ENCODE data around the gene TENM3.

TENM3 gene

DNA sequence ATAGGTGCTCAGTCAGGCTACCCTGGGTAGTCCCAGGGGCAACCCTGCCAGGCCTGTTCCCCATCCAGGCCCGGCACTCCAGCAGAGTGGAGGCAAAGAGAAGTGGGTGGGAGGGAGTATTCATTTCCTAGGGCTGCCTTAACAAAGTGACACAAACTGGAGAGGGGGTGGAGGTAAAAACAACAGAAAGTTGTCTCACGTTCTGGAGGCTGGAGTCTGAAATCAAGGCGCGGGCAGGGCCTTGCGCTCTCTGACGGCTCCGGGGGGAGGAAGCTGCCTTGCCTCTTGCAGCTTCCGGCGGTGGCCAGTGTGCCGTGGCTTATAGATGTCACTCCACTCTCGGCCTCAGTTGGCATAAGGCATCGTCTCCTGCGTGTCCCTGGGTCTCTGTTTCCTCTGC, 583.2 kb downstream of the TENM3 start:
- Histone ChIP-seq H3K9ac (ENCODE audit: low read depth in 1 of 2, low read length in 2 of 2) (no peak overlapping the region), H3K27me3 (ENCODE audit: control insufficient read depth in 2 of 2, insufficient read depth in 2 of 2, low read length in 2 of 2) (no peaks in the 10 kb centered on the region), H3K4me1 (ENCODE audit: control insufficient read depth in 2 of 2, insufficient read depth in 2 of 2, low read length in 2 of 2) (no peaks in the 10 kb centered on the region), H3K36me3 (ENCODE audit: control insufficient read depth in 2 of 2, insufficient read depth in 2 of 2, low read length in 2 of 2) (no peaks in the 10 kb centered on the region), H3K4me3 (ENCODE audit: low read length in 2 of 2) (no peak overlapping the region), H3K9me3 (ENCODE audit: control insufficient read depth in 2 of 2, low read length in 2 of 2) (no peaks in the 10 kb centered on the region), H3K27ac (ENCODE audit: low read depth in 2 of 2, low read length in 2 of 2) (no peak overlapping the region)

DNA sequence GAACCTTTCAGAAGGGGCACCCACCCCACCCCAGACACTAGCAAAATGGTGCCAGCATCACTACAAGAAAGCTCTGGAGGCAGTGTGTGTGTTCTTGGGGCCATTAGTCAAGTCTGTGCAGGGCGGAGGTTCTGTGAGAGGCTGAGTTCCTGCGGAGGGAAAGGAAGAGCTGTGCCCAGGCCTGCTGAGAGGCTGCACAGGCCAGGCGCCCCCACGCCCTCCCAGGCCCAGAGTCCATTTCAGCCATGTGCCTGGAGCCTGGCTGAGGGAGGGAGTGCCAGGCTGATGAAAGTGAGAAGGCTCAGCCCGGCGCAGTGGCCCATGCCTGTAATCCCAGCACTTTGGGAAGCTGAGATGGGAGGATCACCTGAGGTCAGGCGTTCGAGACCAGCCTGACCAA, 584.0 kb downstream of the TENM3 start:
- no peaks in the 10 kb centered on the region for H3K36me3 ChIP-seq (ENCODE audit: control insufficient read depth in 2 of 2, insufficient read depth in 2 of 2, low read length in 2 of 2)
- H3K27ac ChIP-seq (ENCODE audit: low read depth in 2 of 2, low read length in 2 of 2) = no peak overlapping the region
- H3K4me1 ChIP-seq (ENCODE audit: control insufficient read depth in 2 of 2, insufficient read depth in 2 of 2, low read length in 2 of 2) = no peaks in the 10 kb centered on the region
- no peaks in the 10 kb centered on the region for H3K27me3 ChIP-seq (ENCODE audit: control insufficient read depth in 2 of 2, insufficient read depth in 2 of 2, low read length in 2 of 2)
- H3K9ac ChIP-seq (ENCODE audit: low read depth in 1 of 2, low read length in 2 of 2) = no peak overlapping the region
- H3K9me3 ChIP-seq (ENCODE audit: control insufficient read depth in 2 of 2, low read length in 2 of 2) = no peaks in the 10 kb centered on the region
- H3K4me3 ChIP-seq (ENCODE audit: low read length in 2 of 2) = no peak overlapping the region

DNA sequence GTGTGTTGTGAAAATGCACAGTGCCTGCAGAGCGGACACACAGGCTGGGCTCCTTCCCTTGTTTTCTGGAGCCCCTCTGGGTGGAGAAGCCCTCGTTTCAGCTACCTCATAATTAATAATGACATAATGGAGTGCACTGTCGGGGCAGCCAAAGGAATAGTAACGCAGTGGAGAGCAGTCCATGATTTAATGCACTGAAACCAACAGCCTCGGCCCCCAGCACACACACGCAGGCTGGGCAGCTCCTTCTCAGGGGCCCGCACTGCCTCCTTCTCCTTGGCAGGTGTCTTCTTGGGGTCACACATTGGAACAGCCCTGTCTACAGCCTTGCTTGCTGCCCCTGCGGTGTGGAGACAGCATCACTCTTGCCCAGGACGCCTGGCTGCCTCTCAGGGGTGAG, 584.8 kb downstream of the TENM3 start:
- H3K4me3 ChIP-seq (ENCODE audit: low read length in 2 of 2) = no peak overlapping the region
- no peak overlapping the region for H3K9ac ChIP-seq (ENCODE audit: low read depth in 1 of 2, low read length in 2 of 2)
- H3K4me1 ChIP-seq (ENCODE audit: control insufficient read depth in 2 of 2, insufficient read depth in 2 of 2, low read length in 2 of 2) = no peaks in the 10 kb centered on the region
- H3K36me3 ChIP-seq (ENCODE audit: control insufficient read depth in 2 of 2, insufficient read depth in 2 of 2, low read length in 2 of 2) = no peaks in the 10 kb centered on the region
- no peak overlapping the region for H3K27ac ChIP-seq (ENCODE audit: low read depth in 2 of 2, low read length in 2 of 2)
- H3K9me3 ChIP-seq (ENCODE audit: control insufficient read depth in 2 of 2, low read length in 2 of 2) = no peaks in the 10 kb centered on the region
- no peaks in the 10 kb centered on the region for H3K27me3 ChIP-seq (ENCODE audit: control insufficient read depth in 2 of 2, insufficient read depth in 2 of 2, low read length in 2 of 2)

DNA sequence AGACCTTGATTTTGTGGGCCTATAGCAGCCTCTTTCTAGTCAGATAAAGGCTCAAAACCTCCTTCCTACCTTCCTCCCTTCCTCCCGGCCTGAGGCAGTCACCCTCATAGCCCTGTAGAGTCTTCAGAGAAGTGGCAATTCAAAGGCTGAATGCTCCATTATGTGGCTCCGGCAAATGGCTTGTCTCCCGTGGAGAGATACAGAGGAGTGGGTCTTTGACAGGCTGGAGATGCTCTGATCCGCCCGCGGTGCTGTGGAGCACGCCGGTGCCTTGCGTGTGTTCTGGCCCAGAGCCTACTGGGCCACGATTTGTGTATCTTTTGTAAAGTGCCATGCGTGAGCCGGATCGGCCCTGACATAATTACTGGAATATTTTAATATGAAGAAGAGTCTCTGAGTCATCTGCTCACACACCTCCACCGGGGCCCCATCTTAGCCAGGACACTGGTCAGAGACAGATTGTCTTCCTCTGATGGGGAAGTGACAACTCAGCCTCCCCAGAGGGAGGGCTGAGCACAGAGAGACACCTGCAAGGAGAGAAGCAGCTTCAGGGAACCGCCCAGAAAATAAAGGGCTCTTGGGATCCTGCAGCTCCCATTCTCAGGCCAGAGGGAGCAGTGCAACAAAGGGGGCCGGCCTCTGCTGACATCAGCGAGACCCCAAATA, 585.3 kb downstream of the TENM3 start:
- Histone ChIP-seq H3K36me3 (ENCODE audit: control insufficient read depth in 2 of 2, insufficient read depth in 2 of 2, low read length in 2 of 2) (no peaks in the 10 kb centered on the region), H3K27me3 (ENCODE audit: control insufficient read depth in 2 of 2, insufficient read depth in 2 of 2, low read length in 2 of 2) (no peaks in the 10 kb centered on the region), H3K4me3 (ENCODE audit: low read length in 2 of 2) (no peak overlapping the region), H3K4me1 (ENCODE audit: control insufficient read depth in 2 of 2, insufficient read depth in 2 of 2, low read length in 2 of 2) (no peaks in the 10 kb centered on the region), H3K27ac (ENCODE audit: low read depth in 2 of 2, low read length in 2 of 2) (no peak overlapping the region), H3K9ac (ENCODE audit: low read depth in 1 of 2, low read length in 2 of 2) (no peak overlapping the region), H3K9me3 (ENCODE audit: control insufficient read depth in 2 of 2, low read length in 2 of 2) (no peaks in the 10 kb centered on the region)

DNA sequence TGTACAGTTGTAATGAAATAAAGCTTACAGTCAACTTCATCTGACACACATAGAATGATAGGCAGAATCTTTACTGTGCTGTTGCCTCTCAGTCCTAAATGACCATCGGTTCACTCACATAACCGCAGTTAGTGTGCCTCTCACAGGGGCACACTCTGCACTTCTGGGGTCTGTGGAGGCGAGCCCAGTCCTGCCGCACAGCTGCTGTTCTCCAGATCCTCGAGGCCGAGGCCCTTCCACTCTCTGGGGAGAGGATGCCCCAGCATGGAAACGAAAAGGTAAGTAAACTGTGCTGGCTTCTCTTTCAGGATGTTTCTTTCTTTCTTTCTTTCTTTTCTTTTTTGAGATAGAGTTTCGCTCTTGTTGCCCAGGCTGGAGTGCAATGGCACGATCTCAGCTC, 586.0 kb downstream of the TENM3 start:
- H3K9me3 ChIP-seq (ENCODE audit: control insufficient read depth in 2 of 2, low read length in 2 of 2) = no peaks in the 10 kb centered on the region
- H3K4me1 ChIP-seq (ENCODE audit: control insufficient read depth in 2 of 2, insufficient read depth in 2 of 2, low read length in 2 of 2) = no peaks in the 10 kb centered on the region
- no peaks in the 10 kb centered on the region for H3K36me3 ChIP-seq (ENCODE audit: control insufficient read depth in 2 of 2, insufficient read depth in 2 of 2, low read length in 2 of 2)
- no peak overlapping the region for H3K9ac ChIP-seq (ENCODE audit: low read depth in 1 of 2, low read length in 2 of 2)
- H3K4me3 ChIP-seq (ENCODE audit: low read length in 2 of 2) = no peak overlapping the region
- no peaks in the 10 kb centered on the region for H3K27me3 ChIP-seq (ENCODE audit: control insufficient read depth in 2 of 2, insufficient read depth in 2 of 2, low read length in 2 of 2)
- no peak overlapping the region for H3K27ac ChIP-seq (ENCODE audit: low read depth in 2 of 2, low read length in 2 of 2)

DNA sequence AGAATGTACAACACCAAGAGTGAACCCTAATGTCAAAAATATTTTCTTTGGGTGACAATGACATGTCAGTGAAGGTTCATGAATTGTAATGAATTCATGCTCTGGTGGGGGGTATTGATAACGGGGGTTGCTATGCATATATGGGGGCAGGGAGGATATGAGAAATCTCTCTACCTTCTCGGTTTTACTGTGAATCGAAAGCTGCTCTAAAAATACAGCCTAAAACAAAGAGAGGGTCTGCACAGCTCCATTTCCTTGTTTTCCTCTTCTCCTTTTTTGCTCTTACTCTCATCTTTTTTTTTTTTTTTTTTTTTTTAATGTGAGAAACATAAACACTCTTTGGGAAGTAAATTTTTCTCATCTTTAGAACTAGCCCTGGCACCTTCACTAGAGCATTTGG, 588.2 kb downstream of the TENM3 start:
- no peaks in the 10 kb centered on the region for H3K36me3 ChIP-seq (ENCODE audit: control insufficient read depth in 2 of 2, insufficient read depth in 2 of 2, low read length in 2 of 2)
- no peak overlapping the region for H3K4me3 ChIP-seq (ENCODE audit: low read length in 2 of 2)
- H3K27ac ChIP-seq (ENCODE audit: low read depth in 2 of 2, low read length in 2 of 2) = no peak overlapping the region
- H3K9me3 ChIP-seq (ENCODE audit: control insufficient read depth in 2 of 2, low read length in 2 of 2) = no peaks in the 10 kb centered on the region
- H3K27me3 ChIP-seq (ENCODE audit: control insufficient read depth in 2 of 2, insufficient read depth in 2 of 2, low read length in 2 of 2) = no peaks in the 10 kb centered on the region
- H3K4me1 ChIP-seq (ENCODE audit: control insufficient read depth in 2 of 2, insufficient read depth in 2 of 2, low read length in 2 of 2) = no peaks in the 10 kb centered on the region
- no peak overlapping the region for H3K9ac ChIP-seq (ENCODE audit: low read depth in 1 of 2, low read length in 2 of 2)

DNA sequence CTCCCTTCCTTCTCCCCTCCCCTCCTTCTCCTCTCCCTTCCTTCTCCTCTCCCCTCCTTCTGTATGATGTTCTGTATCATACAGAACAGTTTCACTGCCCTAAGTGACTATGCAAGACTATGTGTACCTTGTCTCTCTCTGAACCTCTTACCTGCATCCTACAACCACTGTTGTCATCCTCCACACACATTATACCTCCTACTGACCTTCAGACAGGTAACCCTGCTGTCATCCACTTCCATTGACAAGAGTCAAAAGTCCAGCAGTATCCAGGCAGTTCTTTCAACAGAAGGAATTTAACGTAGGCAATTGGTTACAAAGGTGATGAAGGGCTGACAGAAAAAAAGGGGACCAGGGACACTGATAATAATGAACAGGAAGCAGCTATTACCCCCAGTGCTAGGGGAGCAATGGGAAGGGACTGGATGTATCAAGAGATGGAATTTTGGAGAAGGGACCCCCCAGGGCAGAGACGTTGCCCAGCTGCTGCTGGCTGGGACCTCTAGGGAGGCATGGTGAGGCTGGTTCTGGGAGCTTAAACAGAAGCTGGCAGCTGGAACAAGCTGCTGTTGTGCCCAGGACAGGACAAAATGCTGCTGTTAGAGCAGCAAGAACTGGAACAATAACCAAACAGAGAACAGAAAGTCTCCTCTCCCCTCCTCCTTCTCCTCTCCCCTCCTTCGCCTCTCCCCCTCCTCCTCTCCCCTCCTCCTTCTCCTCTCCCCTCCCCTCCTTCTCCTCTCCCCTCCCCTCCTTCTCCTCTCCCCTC, 589.3 kb downstream of the TENM3 start:
- no peak overlapping the region for H3K9ac ChIP-seq (ENCODE audit: low read depth in 1 of 2, low read length in 2 of 2)
- H3K9me3 ChIP-seq (ENCODE audit: control insufficient read depth in 2 of 2, low read length in 2 of 2) = no peaks in the 10 kb centered on the region
- peaks cover 0 to 2% of the 10 kb centered on the region in 2 donors for H3K27me3 ChIP-seq (ENCODE audit: control insufficient read depth in 2 of 2, insufficient read depth in 2 of 2, low read length in 2 of 2)
- no peak overlapping the region for H3K27ac ChIP-seq (ENCODE audit: low read depth in 2 of 2, low read length in 2 of 2)
- no peaks in the 10 kb centered on the region for H3K36me3 ChIP-seq (ENCODE audit: control insufficient read depth in 2 of 2, insufficient read depth in 2 of 2, low read length in 2 of 2)
- H3K4me3 ChIP-seq (ENCODE audit: low read length in 2 of 2) = no peak overlapping the region
- H3K4me1 ChIP-seq (ENCODE audit: control insufficient read depth in 2 of 2, insufficient read depth in 2 of 2, low read length in 2 of 2) = no peaks in the 10 kb centered on the region

DNA sequence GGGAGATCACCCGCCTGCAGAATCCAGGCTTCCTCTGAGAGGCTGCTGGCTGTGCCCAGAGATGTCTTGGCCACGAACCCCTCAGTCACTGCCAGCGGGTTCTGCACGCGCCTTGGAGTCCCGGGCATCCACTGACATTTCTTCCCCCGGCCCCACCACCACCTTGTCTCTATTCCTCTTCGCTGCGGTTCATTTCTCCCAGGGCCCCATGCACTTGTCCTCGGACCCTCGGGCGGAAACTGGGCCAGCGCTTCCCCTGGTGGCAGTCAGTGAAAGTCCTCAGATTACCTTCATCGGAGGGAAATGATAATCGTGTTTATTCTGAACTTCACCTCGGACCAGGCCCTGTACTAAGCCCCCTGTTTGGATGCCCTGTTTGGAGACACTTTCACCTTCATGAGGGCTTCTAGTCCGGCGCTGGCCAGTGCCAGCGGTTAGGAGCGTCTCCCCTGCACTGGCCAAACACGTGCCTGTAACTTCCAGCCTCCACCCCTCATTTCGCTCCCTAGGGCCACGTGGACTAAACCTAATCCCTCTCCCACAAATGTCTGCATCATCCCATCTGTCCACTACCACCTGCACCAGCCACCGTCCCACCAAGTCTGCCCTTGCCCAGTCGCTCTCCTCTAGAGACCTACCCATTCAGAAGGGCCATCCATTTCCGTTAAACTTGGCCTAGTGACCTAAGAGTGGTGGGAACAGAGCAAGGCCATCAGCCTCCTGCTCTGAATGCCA, 592.0 kb downstream of the TENM3 start:
- H3K4me3 ChIP-seq (ENCODE audit: low read length in 2 of 2) = no peak overlapping the region
- H3K27me3 ChIP-seq (ENCODE audit: control insufficient read depth in 2 of 2, insufficient read depth in 2 of 2, low read length in 2 of 2) = peaks cover 0 to 2% of the 10 kb centered on the region in 2 donors
- no peak overlapping the region for H3K9ac ChIP-seq (ENCODE audit: low read depth in 1 of 2, low read length in 2 of 2)
- H3K9me3 ChIP-seq (ENCODE audit: control insufficient read depth in 2 of 2, low read length in 2 of 2) = no peaks in the 10 kb centered on the region
- H3K36me3 ChIP-seq (ENCODE audit: control insufficient read depth in 2 of 2, insufficient read depth in 2 of 2, low read length in 2 of 2) = no peaks in the 10 kb centered on the region
- no peaks in the 10 kb centered on the region for H3K4me1 ChIP-seq (ENCODE audit: control insufficient read depth in 2 of 2, insufficient read depth in 2 of 2, low read length in 2 of 2)
- H3K27ac ChIP-seq (ENCODE audit: low read depth in 2 of 2, low read length in 2 of 2) = no peak overlapping the region

DNA sequence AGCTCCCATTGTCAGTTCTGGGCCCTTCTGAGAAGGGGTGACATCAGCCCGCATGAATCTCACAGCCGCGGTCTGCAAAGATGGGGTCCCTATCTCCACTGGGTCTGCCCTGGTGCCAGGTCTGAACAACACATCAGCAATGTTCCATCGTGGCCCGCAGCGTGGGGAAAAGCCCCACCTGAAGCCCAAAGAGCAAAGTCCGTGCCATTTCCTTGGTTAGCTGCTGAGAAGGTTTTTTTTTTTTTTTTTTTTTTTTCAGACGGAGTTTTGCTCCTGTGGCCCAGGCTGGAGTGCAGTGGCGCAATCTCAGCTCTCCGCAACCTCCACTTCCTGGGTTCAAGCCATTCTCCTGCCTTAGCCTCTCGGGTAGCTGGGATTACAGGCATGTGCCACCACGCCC, 594.6 kb downstream of the TENM3 start:
- peaks cover 0 to 2% of the 10 kb centered on the region in 2 donors for H3K27me3 ChIP-seq (ENCODE audit: control insufficient read depth in 2 of 2, insufficient read depth in 2 of 2, low read length in 2 of 2)
- H3K4me1 ChIP-seq (ENCODE audit: control insufficient read depth in 2 of 2, insufficient read depth in 2 of 2, low read length in 2 of 2) = no peaks in the 10 kb centered on the region
- no peak overlapping the region for H3K4me3 ChIP-seq (ENCODE audit: low read length in 2 of 2)
- H3K36me3 ChIP-seq (ENCODE audit: control insufficient read depth in 2 of 2, insufficient read depth in 2 of 2, low read length in 2 of 2) = no peaks in the 10 kb centered on the region
- H3K27ac ChIP-seq (ENCODE audit: low read depth in 2 of 2, low read length in 2 of 2) = no peak overlapping the region
- H3K9me3 ChIP-seq (ENCODE audit: control insufficient read depth in 2 of 2, low read length in 2 of 2) = no peaks in the 10 kb centered on the region
- no peak overlapping the region for H3K9ac ChIP-seq (ENCODE audit: low read depth in 1 of 2, low read length in 2 of 2)

DNA sequence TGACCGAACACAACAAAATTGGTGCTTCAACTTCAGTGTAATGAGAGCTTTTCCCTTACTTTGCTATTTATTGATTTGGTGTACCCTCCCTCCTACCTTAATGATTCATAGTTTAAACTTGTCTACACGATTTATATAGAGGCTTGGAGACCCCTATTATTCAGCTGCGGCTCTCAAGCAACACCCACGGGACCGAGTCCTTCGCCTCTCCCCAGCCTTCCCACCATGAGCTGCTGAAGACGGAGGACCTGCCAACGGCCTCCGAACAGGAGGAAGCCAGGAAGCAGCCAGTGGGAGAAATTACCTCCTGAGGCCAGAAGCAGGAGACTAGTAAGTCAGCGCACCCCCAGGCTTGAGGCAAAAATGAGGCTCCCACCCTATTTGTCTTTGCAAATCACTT, 595.3 kb downstream of the TENM3 start:
- no peaks in the 10 kb centered on the region for H3K36me3 ChIP-seq (ENCODE audit: control insufficient read depth in 2 of 2, insufficient read depth in 2 of 2, low read length in 2 of 2)
- no peak overlapping the region for H3K27ac ChIP-seq (ENCODE audit: low read depth in 2 of 2, low read length in 2 of 2)
- peaks cover 0 to 2% of the 10 kb centered on the region in 2 donors for H3K27me3 ChIP-seq (ENCODE audit: control insufficient read depth in 2 of 2, insufficient read depth in 2 of 2, low read length in 2 of 2)
- H3K4me1 ChIP-seq (ENCODE audit: control insufficient read depth in 2 of 2, insufficient read depth in 2 of 2, low read length in 2 of 2) = no peaks in the 10 kb centered on the region
- no peak overlapping the region for H3K9ac ChIP-seq (ENCODE audit: low read depth in 1 of 2, low read length in 2 of 2)
- H3K9me3 ChIP-seq (ENCODE audit: control insufficient read depth in 2 of 2, low read length in 2 of 2) = no peaks in the 10 kb centered on the region
- no peak overlapping the region for H3K4me3 ChIP-seq (ENCODE audit: low read length in 2 of 2)

Measured in mucosa of rectum (tissue), 2 donors.